HEK293 (cell line): ENCODE data around the gene ATP10A.

Source experiments
- CTCF ChIA-PET: fragments of 350-600 bp; formaldehyde crosslinking; extraction: SDS; loops from one replicate; lab custom pipeline; 2021; ENCODE audit warnings: antibody characterized with exemption; lab: Yijun Ruan, JAX
- POLR2A ChIA-PET: fragments of 300-600 bp; formaldehyde crosslinking; extraction: SDS; loops from one replicate; lab custom pipeline; 2020; ENCODE audit warnings: antibody characterized with exemption, inconsistent platforms; lab: Yijun Ruan, JAX
- H3K27ac ChIP-seq: fragments of 200-500 bp; sonication (Bioruptor generic); 2 replicates; pipeline ENCODE4 v1.5.1; 2014; ENCODE audit warnings: low read depth, low read length, control low read depth, inconsistent platforms; ENCODE audit errors: extremely low read depth
- H3K36me3 ChIP-seq, 2 experiments: fragments of 200-500 bp in 1 of 2; sonication (Bioruptor generic) in 1 of 2; 1 replicate in 1 of 2; 2 replicates in 1 of 2; pipeline ENCODE4 v1.5.1; 2014 to 2017; ENCODE audit warnings: inconsistent platforms in 2 of 2, low read length in 2 of 2; ENCODE audit not compliant: control insufficient read depth in 2 of 2, insufficient read depth in 1 of 2
- H3K4me1 ChIP-seq: fragments of 200-500 bp; sonication (Bioruptor generic); 2 replicates; pipeline ENCODE4 v1.5.1; 2014; ENCODE audit warnings: mild to moderate bottlenecking, low read length, inconsistent platforms; ENCODE audit not compliant: control insufficient read depth, insufficient read depth
- H3K4me3 ChIP-seq: 2 replicates; pipeline ENCODE4 v1.5.1; 2011; ENCODE audit warnings: low read depth, mild to moderate bottlenecking, control low read depth, low read length, moderate library complexity
- H3K9me3 ChIP-seq: fragments of 200-500 bp; sonication (Bioruptor generic); 2 replicates; pipeline ENCODE4 v1.5.1; 2014; ENCODE audit warnings: low read depth, low read length, inconsistent platforms; ENCODE audit not compliant: control insufficient read depth, insufficient read depth
- INSM2 ChIP-seq: fragments of 450-650 bp; formaldehyde crosslinking; IDR thresholded peaks from 2 replicates; pipeline ENCODE4 v1.5.1; 2016; ENCODE audit warnings: missing biosample characterization, missing genetic modification characterization
- KLF17 ChIP-seq: fragments of 450-650 bp; formaldehyde crosslinking; IDR thresholded peaks from 2 replicates; pipeline ENCODE4 v1.5.1; 2016; ENCODE audit warnings: missing biosample characterization, missing genetic modification characterization
- KLF9 ChIP-seq: fragments of 450-650 bp; formaldehyde crosslinking; IDR thresholded peaks from 2 replicates; pipeline ENCODE4 v1.5.1; 2016; ENCODE audit warnings: missing biosample characterization, missing genetic modification characterization, low read depth
- PBX3 ChIP-seq: sonication (generic); formaldehyde crosslinking; IDR thresholded peaks from 2 replicates; pipeline ENCODE4 v1.8.1; 2022; ENCODE audit warnings: mild to moderate bottlenecking, moderate library complexity, missing genetic modification reagents
- PRDM1 ChIP-seq: fragments of 450-650 bp; formaldehyde crosslinking; IDR thresholded peaks from 2 replicates; pipeline ENCODE4; 2016; ENCODE audit warnings: missing biosample characterization, missing genetic modification characterization
- REPIN1 ChIP-seq: fragments of 450-650 bp; formaldehyde crosslinking; IDR thresholded peaks from 2 replicates; pipeline ENCODE4 v1.5.1; 2017; ENCODE audit warnings: missing biosample characterization, missing genetic modification characterization, low read depth
- SETDB1 ChIP-seq: IDR thresholded peaks from one replicate; pipeline ENCODE4 v1.6.1; 2017; ENCODE audit warnings: mild to moderate bottlenecking, low read length, moderate library complexity, mixed read lengths; ENCODE audit not compliant: insufficient read length
- ZBTB11 ChIP-seq: fragments of 450-650 bp; formaldehyde crosslinking; conservative IDR thresholded peaks from 2 replicates; pipeline ENCODE4 v1.5.1; 2016; ENCODE audit warnings: low read depth, missing biosample characterization, missing genetic modification characterization
- ZBTB20 ChIP-seq: fragments of 450-650 bp; formaldehyde crosslinking; IDR thresholded peaks from 2 replicates; pipeline ENCODE4 v1.5.1; 2016; ENCODE audit warnings: missing biosample characterization, missing genetic modification characterization
- ZBTB8A ChIP-seq: fragments of 450-650 bp; formaldehyde crosslinking; IDR thresholded peaks from 2 replicates; pipeline ENCODE4 v1.5.1; 2016; ENCODE audit warnings: missing biosample characterization, missing genetic modification characterization
- ZNF140 ChIP-seq: fragments of 450-650 bp; formaldehyde crosslinking; IDR thresholded peaks from 2 replicates; pipeline ENCODE4 v1.5.1; 2016; ENCODE audit warnings: missing biosample characterization, missing genetic modification characterization
- ZNF157 ChIP-seq: fragments of 450-650 bp; formaldehyde crosslinking; IDR thresholded peaks from 2 replicates; pipeline ENCODE4 v1.5.1; 2016; ENCODE audit warnings: missing biosample characterization, missing genetic modification characterization
- ZNF174 ChIP-seq: fragments of 450-650 bp; formaldehyde crosslinking; IDR thresholded peaks from 2 replicates; pipeline ENCODE4 v1.5.0; 2017; ENCODE audit warnings: missing biosample characterization, mild to moderate bottlenecking, missing genetic modification characterization
- ZNF202 ChIP-seq: fragments of 450-650 bp; formaldehyde crosslinking; IDR thresholded peaks from 2 replicates; pipeline ENCODE4 v1.5.1; 2016; ENCODE audit warnings: missing biosample characterization, missing genetic modification characterization, borderline replicate concordance
- ZNF26 ChIP-seq: fragments of 450-650 bp; formaldehyde crosslinking; IDR thresholded peaks from 2 replicates; pipeline ENCODE4 v1.5.1; 2016; ENCODE audit warnings: missing biosample characterization, missing genetic modification characterization
- ZNF37A ChIP-seq: fragments of 450-650 bp; IDR thresholded peaks from 2 replicates; pipeline ENCODE4 v1.5.1; 2018; ENCODE audit warnings: missing biosample characterization, missing genetic modification characterization
- ZNF391 ChIP-seq: fragments of 450-650 bp; formaldehyde crosslinking; IDR thresholded peaks from 2 replicates; pipeline ENCODE4 v1.5.1; 2016; ENCODE audit warnings: low read depth, missing biosample characterization, missing genetic modification characterization, borderline replicate concordance
- ZNF423 ChIP-seq: fragments of 450-650 bp; formaldehyde crosslinking; IDR thresholded peaks from 2 replicates; pipeline ENCODE4 v1.5.1; 2016; ENCODE audit warnings: missing biosample characterization, missing genetic modification characterization
- ZNF501 ChIP-seq: fragments of 450-650 bp; formaldehyde crosslinking; IDR thresholded peaks from 2 replicates; pipeline ENCODE4 v1.5.1; 2016; ENCODE audit warnings: missing biosample characterization, missing genetic modification characterization
- ZNF610 ChIP-seq: fragments of 450-650 bp; formaldehyde crosslinking; IDR thresholded peaks from 2 replicates; pipeline ENCODE4 v1.5.1; 2016; ENCODE audit warnings: missing biosample characterization, missing genetic modification characterization, borderline replicate concordance
- ZNF623 ChIP-seq: fragments of 450-650 bp; formaldehyde crosslinking; IDR thresholded peaks from 2 replicates; pipeline ENCODE4 v1.5.1; 2016; ENCODE audit warnings: missing biosample characterization, missing genetic modification characterization
- ZNF626 ChIP-seq: fragments of 450-650 bp; sonication (Bioruptor Pico); formaldehyde crosslinking; IDR thresholded peaks from 2 replicates; pipeline ENCODE4 v1.5.1; 2018; ENCODE audit warnings: missing biosample characterization, missing genetic modification characterization, inconsistent platforms
- ZNF660 ChIP-seq: fragments of 450-650 bp; IDR thresholded peaks from 2 replicates; pipeline ENCODE4 v1.5.1; 2018; ENCODE audit warnings: missing biosample characterization, mild to moderate bottlenecking, missing genetic modification characterization
- ZNF677 ChIP-seq: fragments of 450-650 bp; IDR thresholded peaks from 2 replicates; pipeline ENCODE4 v1.5.0; 2018; ENCODE audit warnings: missing biosample characterization, mild to moderate bottlenecking, missing genetic modification characterization, moderate library complexity
- ZNF707 ChIP-seq: fragments of 450-650 bp; formaldehyde crosslinking; IDR thresholded peaks from 2 replicates; pipeline ENCODE4 v1.5.1; 2016; ENCODE audit warnings: missing biosample characterization, missing genetic modification characterization
- ZNF776 ChIP-seq: fragments of 450-650 bp; formaldehyde crosslinking; IDR thresholded peaks from 2 replicates; pipeline ENCODE4 v1.5.0; 2017; ENCODE audit warnings: missing biosample characterization, missing genetic modification characterization, borderline replicate concordance
- ZSCAN16 ChIP-seq: fragments of 450-650 bp; formaldehyde crosslinking; IDR thresholded peaks from 2 replicates; pipeline ENCODE4 v1.5.1; 2016; ENCODE audit warnings: missing biosample characterization, missing genetic modification characterization
- ZSCAN5A ChIP-seq: fragments of 450-650 bp; formaldehyde crosslinking; IDR thresholded peaks from 2 replicates; pipeline ENCODE4 v1.5.1; 2016; ENCODE audit warnings: missing biosample characterization, missing genetic modification characterization

The ATP10A gene

GRCh38 chr15:25849157-25849921 lies 13.8 kb downstream of the ATP10A start (continued):
- TF ChIP-seq ZBTB11 (tag by site-specific recombination), result no peak
- TF ChIP-seq PRDM1 (tag by site-specific recombination), result 0 out of 2 replicates have a peak, but pooled peaks have one; percentile 49
- no peak for TF ChIP-seq ZNF623
- no peak for TF ChIP-seq ZNF501 (tag by site-specific recombination)
- TF ChIP-seq INSM2, result 0 out of 2 replicates have a peak, but pooled peaks have one; percentile 45
- no peak for TF ChIP-seq SETDB1
- no peak for TF ChIP-seq ZNF37A (tag by site-specific recombination)
- peak; percentile 23; the same call in 1 of the 2 replicates for TF ChIP-seq ZNF423 (tag by site-specific recombination)
- no peak for TF ChIP-seq ZBTB8A (tag by site-specific recombination)
- no peak for TF ChIP-seq ZNF157 (tag by site-specific recombination)
- TF ChIP-seq ZNF660 (tag by site-specific recombination), result no peak
- peak; percentile 60; the same call in 1 of the 2 replicates for TF ChIP-seq KLF17 (tag by site-specific recombination)
- no peak for TF ChIP-seq ZNF626 (tag by site-specific recombination)
- TF ChIP-seq ZNF677 (tag by site-specific recombination), result no peak
- no peak for TF ChIP-seq ZNF707 (tag by site-specific recombination)
- TF ChIP-seq ZBTB20, result 0 out of 2 replicates have a peak, but pooled peaks have one; percentile 30
- no peak for TF ChIP-seq ZNF391

GRCh38 chr15:25848784-25849156 lies 14.4 kb downstream of the ATP10A start:
- peaks cover 15% of the 10 kb centered on the region for H3K4me1 ChIP-seq
- H3K9me3 ChIP-seq, result no peaks in the 10 kb centered on the region
- ChIA-PET POLR2A (no interaction called here), CTCF (no interaction called here)
- no peak overlapping the region for H3K4me3 ChIP-seq
- H3K36me3 ChIP-seq, result no peaks in the 10 kb centered on the region
- H3K27ac ChIP-seq, result peak overlapping the region; percentile 80; the same call in 1 of the 2 replicates
- no peak for TF ChIP-seq ZNF26 (tag by site-specific recombination)
- no peak for TF ChIP-seq ZNF202
- no peak for TF ChIP-seq KLF9 (tag by site-specific recombination)
- TF ChIP-seq ZBTB8A (tag by site-specific recombination), result no peak
- no peak for TF ChIP-seq ZSCAN5A
- no peak for TF ChIP-seq ZNF610
- no peak for TF ChIP-seq ZSCAN16 (tag by site-specific recombination)
- TF ChIP-seq ZNF174 (tag by site-specific recombination), result no peak
- TF ChIP-seq ZNF140, result no peak
- TF ChIP-seq REPIN1, result no peak
- no peak for TF ChIP-seq ZNF776 (tag by site-specific recombination)
- no peak for TF ChIP-seq PBX3 (CRISPR knock-in tag)
